Natural killer cell (primary cell): ENCODE data around the gene UBR2. TPM values are rescaled to one million over a fixed set of nuclear protein-coding genes. Genes with fewer than 3 reads are reported as not detected.

Experiments
- ATAC-seq, 3 donors: fragments of 150-1000 bp in 2 of 3; fragments of 200-7000 bp in 1 of 3; cut with Tn5 transposase; 1 replicate in 1 of 3; 2 replicates in 2 of 3; pipeline ENCODE4 v1.10.0; 2021; ENCODE audit warnings: mild to moderate bottlenecking in 2 of 3, moderate library complexity in 2 of 3
- DNase-seq, 2 donors: peaks; one replicate each; pipeline versions ENCODE4 v3.0.0 to v3.0.0-alpha.2; 2013 to 2021; ENCODE audit warnings: mixed read lengths in 1 of 2
- H3K27ac ChIP-seq: one replicate; pipeline ENCODE4 v1.5.1; 2013; ENCODE audit warnings: mild to moderate bottlenecking, low read length
- H3K27me3 ChIP-seq: one replicate; pipeline ENCODE4 v1.6.1; 2013; ENCODE audit warnings: low read length; ENCODE audit not compliant: control insufficient read depth, insufficient read depth
- H3K36me3 ChIP-seq: one replicate; pipeline ENCODE4 v1.6.1; 2013; ENCODE audit warnings: low read length; ENCODE audit not compliant: control insufficient read depth, insufficient read depth
- H3K4me1 ChIP-seq: one replicate; pipeline ENCODE4 v1.6.1; 2013; ENCODE audit warnings: low read length; ENCODE audit not compliant: control insufficient read depth, insufficient read depth
- H3K4me3 ChIP-seq: one replicate; pipeline ENCODE4 v1.5.1; 2013; ENCODE audit warnings: low read length
- H3K9me3 ChIP-seq: one replicate; pipeline ENCODE4 v1.6.1; 2013; ENCODE audit warnings: low read length; ENCODE audit not compliant: control insufficient read depth, insufficient read depth
- H3K27ac Mint-ChIP-seq, 2 donors: one replicate each; pipeline ENCODE4 v1.8.0; 2022; ENCODE audit warnings: mild to moderate bottlenecking in 2 of 2, mixed read lengths in 2 of 2, moderate library complexity in 1 of 2
- H3K27me3 Mint-ChIP-seq, 2 donors: one replicate each; pipeline ENCODE4 v1.8.0; 2022; ENCODE audit warnings: low read depth in 2 of 2, mixed read lengths in 2 of 2
- H3K36me3 Mint-ChIP-seq: one replicate; pipeline ENCODE4 v1.8.0; 2022; ENCODE audit warnings: mixed read lengths
- H3K4me1 Mint-ChIP-seq, 2 donors: one replicate each; pipeline ENCODE4 v1.8.0; 2022; ENCODE audit warnings: mixed read lengths in 2 of 2
- H3K4me3 Mint-ChIP-seq: one replicate; pipeline ENCODE4 v1.8.0; 2022; ENCODE audit warnings: mild to moderate bottlenecking, moderate library complexity, mixed read lengths
- H3K9me3 Mint-ChIP-seq, 2 donors: one replicate each; pipeline ENCODE4 v1.8.0; 2022; ENCODE audit warnings: mixed read lengths in 2 of 2
- WGBS: methylation state at CpG from one replicate; pipeline ENCODE4 v1.1.7; 2013; ENCODE audit warnings: missing lambda C conversion rate; ENCODE audit not compliant: insufficient coverage; 5-methylcytosine and 5-hydroxymethylcytosine counted together
- intact Hi-C: fragments of 100-400 bp; cut with micrococcal nuclease; formaldehyde crosslinking; loops from one replicate; pipeline ENCODE4 v1.14.2; 2022
- total RNA-seq, 4 donors: library from RNA; stranded (reverse); fragments of 120-200 nt in 1 of 4; gene quantifications; one replicate each; pipeline versions ENCODE4 v1.2.3 to v1.2.4, GENCODE V29; 2013 to 2022
- TF ChIP-seq, protein P1 (sequence below): fragments of 200-600 bp; IDR thresholded peaks from one replicate; pipeline ENCODE4 v1.8.0; 2022; ENCODE audit warnings: antibody characterized with exemption

Gene UBR2
- total RNA-seq, 3 donors from 2014 or later (not counting 1 experiment from before 2014, with no cell fraction given), result 44.9 to 57.3 (median 53.2) TPM

DNA sequence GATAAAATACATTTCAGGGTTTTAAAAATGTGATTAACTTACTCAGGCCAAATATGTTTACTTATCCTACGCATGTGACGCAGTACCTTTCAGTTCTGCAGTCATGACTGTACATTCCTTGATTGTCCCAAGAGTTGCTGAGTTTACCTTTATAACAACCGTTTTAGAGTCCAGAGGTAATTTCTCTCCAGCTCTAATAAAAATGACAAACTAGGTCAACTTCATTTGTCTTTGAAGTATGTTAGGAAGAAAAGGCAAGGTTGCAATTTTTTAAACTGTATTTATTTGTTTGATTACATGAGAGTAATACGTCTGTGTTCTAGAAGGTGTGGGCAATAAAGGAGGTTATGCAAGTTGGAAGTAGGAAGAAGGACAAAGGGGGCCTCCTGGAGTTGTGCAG is 38.6 kb upstream of the UBR2 start:
- DNase-seq (no peak), ATAC-seq (no peak)
- 92% methylated on average over 4 of the region's 4 CpGs for WGBS
- Histone ChIP-seq H3K27me3 (no peaks in the 10 kb centered on the region), H3K4me1 (no peaks in the 10 kb centered on the region), H3K4me3 (no peak overlapping the region), H3K27ac (no peak overlapping the region), H3K36me3 (no peaks in the 10 kb centered on the region), H3K9me3 (no peaks in the 10 kb centered on the region)
- Mint-ChIP-seq H3K36me3 (no peaks in the 10 kb centered on the region), H3K27ac (no peak overlapping the region), H3K27me3 (peaks cover 0 to 2% of the 10 kb centered on the region in 2 donors), H3K4me3 (no peak overlapping the region), H3K4me1 (no peaks in the 10 kb centered on the region), H3K9me3 (no peaks in the 10 kb centered on the region)
- TF ChIP-seq, protein P1, sequence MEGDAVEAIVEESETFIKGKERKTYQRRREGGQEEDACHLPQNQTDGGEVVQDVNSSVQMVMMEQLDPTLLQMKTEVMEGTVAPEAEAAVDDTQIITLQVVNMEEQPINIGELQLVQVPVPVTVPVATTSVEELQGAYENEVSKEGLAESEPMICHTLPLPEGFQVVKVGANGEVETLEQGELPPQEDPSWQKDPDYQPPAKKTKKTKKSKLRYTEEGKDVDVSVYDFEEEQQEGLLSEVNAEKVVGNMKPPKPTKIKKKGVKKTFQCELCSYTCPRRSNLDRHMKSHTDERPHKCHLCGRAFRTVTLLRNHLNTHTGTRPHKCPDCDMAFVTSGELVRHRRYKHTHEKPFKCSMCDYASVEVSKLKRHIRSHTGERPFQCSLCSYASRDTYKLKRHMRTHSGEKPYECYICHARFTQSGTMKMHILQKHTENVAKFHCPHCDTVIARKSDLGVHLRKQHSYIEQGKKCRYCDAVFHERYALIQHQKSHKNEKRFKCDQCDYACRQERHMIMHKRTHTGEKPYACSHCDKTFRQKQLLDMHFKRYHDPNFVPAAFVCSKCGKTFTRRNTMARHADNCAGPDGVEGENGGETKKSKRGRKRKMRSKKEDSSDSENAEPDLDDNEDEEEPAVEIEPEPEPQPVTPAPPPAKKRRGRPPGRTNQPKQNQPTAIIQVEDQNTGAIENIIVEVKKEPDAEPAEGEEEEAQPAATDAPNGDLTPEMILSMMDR, result no peak
- intact Hi-C loops, result no loop called here

DNA sequence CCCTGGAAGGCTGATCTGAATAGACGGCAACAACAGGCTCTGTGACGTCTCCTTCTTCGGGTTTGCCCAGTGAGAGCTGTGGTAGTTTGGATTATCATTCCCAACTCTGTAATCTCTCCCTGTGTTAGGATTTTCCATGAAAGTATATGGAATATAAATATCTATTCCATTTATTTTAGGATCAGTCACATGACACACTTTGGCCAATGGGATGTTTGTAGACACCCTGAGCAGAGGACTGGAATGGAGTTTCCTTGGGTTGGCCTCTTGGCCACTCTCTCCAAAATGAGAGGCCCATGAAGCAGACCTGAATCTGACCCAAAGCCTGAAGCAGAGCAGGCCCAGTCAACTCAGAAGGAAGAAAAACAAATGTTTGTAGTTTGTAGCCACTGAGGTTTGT is 37.2 kb upstream of the UBR2 start:
- intact Hi-C loops, result no loop called here
- no peak overlapping the region for H3K4me3 ChIP-seq
- Mint-ChIP-seq H3K4me1 (no peaks in the 10 kb centered on the region), H3K36me3 (no peaks in the 10 kb centered on the region), H3K9me3 (no peaks in the 10 kb centered on the region), H3K4me3 (no peak overlapping the region), H3K27ac (no peak overlapping the region), H3K27me3 (peaks cover 0 to 5% of the 10 kb centered on the region in 2 donors)
- no peaks in the 10 kb centered on the region for H3K9me3 ChIP-seq
- no peaks in the 10 kb centered on the region for H3K36me3 ChIP-seq
- H3K27ac ChIP-seq, result no peak overlapping the region
- no CpG with 5 or more reads among the region's 3 CpGs for WGBS
- no peaks in the 10 kb centered on the region for H3K27me3 ChIP-seq
- DNase-seq (no peak), ATAC-seq (no peak)
- H3K4me1 ChIP-seq, result no peaks in the 10 kb centered on the region
- TF ChIP-seq, protein P1, result no peak

DNA sequence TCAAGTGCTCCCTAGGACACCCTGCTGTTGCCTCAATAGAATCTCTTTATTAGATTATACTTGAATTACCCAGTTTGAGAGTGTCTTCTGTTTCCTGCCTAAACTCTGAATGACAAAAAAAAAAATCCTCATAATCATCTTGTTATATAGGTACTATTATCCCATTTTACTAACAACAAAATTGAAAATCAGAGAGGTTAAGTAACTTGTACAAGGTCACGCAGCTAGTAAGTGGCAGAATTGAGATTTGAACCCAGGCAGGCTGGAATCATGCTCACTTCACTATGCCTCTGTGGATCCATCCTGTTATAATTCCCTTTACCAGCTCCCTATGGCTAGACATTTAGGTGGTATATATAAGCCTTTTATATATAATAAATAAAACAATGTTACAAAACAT is 36.6 kb upstream of the UBR2 start:
- H3K9me3 Mint-ChIP-seq, result no peaks in the 10 kb centered on the region
- TF ChIP-seq, protein P1, result no peak

DNA sequence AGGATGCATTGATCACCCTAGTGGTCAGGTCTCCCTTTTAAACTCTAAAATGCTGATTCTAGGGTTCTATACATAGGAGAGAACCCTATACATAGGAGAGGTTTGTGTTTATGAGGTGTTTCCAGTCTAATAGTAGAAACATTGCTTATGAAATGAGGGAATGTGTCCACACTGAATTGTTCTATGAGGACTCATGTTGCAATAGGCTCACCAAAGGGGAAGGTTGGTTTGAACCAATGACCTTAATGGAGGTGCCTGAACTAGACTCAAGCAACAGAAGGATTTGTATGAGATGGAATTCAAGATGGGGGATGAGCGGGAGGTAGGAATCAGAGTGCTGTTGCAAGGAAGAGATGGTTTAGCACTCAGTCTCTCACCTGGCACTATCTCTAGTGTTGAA is 33.5 kb upstream of the UBR2 start:
- Mint-ChIP-seq H3K36me3 (no peaks in the 10 kb centered on the region), H3K4me3 (no peak overlapping the region), H3K9me3 (no peaks in the 10 kb centered on the region), H3K4me1 (no peaks in the 10 kb centered on the region), H3K27me3 (peaks cover 0 to 5% of the 10 kb centered on the region in 2 donors), H3K27ac (no peak overlapping the region)
- Histone ChIP-seq H3K27me3 (no peaks in the 10 kb centered on the region), H3K4me3 (no peak overlapping the region), H3K4me1 (no peaks in the 10 kb centered on the region), H3K36me3 (no peaks in the 10 kb centered on the region), H3K9me3 (no peaks in the 10 kb centered on the region), H3K27ac (no peak overlapping the region)
- no peak for ATAC-seq
- TF ChIP-seq, protein P1, result no peak
- 96% methylated on average over 1 of the region's 1 CpG for WGBS
- intact Hi-C loops, result no loop called here
- no peak for DNase-seq

More for the DNA sequence above, 36.6 kb upstream of the UBR2 start:
- no peak overlapping the region for H3K4me3 Mint-ChIP-seq
- H3K27me3 ChIP-seq, result no peaks in the 10 kb centered on the region
- H3K4me1 ChIP-seq, result no peaks in the 10 kb centered on the region
- no peaks in the 10 kb centered on the region for H3K9me3 ChIP-seq
- no peaks in the 10 kb centered on the region for H3K36me3 Mint-ChIP-seq
- H3K27me3 Mint-ChIP-seq, result peaks cover 0 to 5% of the 10 kb centered on the region in 2 donors
- WGBS, result 100% methylated on average over 1 of the region's 1 CpG
- ATAC-seq (no peak), DNase-seq (no peak)
- H3K27ac Mint-ChIP-seq, result no peak overlapping the region
- no peak overlapping the region for H3K4me3 ChIP-seq
- intact Hi-C loops, result no loop called here
- H3K4me1 Mint-ChIP-seq, result no peaks in the 10 kb centered on the region
- no peaks in the 10 kb centered on the region for H3K36me3 ChIP-seq
- no peak overlapping the region for H3K27ac ChIP-seq
